ENCODE results near the gene ENSA.

GRCh38 chr1:150619576-150620509, 9.6 kb downstream of the ENSA start:
- no peak for TF ChIP-seq POLR2A (IDR thresholded peaks at IDR 0.05)
- peak in 3 of 4 experiments; percentile 32 to 41 (median 34) for TF ChIP-seq CTCF (IDR thresholded peaks at IDR 0.05)
- TF ChIP-seq POLR2AphosphoS5 (IDR thresholded peaks at IDR 0.05), result peak; percentile 61
- no peak for TF ChIP-seq EP300 (IDR thresholded peaks at IDR 0.05)
